Measurements from ENCODE around the gene AEBP2. TPM values are rescaled to one million over a fixed set of nuclear protein-coding genes. Genes with fewer than 3 reads are reported as not detected.
A peak's percentile ranks its signal among the peaks of the same experiment; 100 is the strongest.

AEBP2 gene
- total RNA-seq, 1 experiment from 2014 or later: 13.4 TPM

DNA sequence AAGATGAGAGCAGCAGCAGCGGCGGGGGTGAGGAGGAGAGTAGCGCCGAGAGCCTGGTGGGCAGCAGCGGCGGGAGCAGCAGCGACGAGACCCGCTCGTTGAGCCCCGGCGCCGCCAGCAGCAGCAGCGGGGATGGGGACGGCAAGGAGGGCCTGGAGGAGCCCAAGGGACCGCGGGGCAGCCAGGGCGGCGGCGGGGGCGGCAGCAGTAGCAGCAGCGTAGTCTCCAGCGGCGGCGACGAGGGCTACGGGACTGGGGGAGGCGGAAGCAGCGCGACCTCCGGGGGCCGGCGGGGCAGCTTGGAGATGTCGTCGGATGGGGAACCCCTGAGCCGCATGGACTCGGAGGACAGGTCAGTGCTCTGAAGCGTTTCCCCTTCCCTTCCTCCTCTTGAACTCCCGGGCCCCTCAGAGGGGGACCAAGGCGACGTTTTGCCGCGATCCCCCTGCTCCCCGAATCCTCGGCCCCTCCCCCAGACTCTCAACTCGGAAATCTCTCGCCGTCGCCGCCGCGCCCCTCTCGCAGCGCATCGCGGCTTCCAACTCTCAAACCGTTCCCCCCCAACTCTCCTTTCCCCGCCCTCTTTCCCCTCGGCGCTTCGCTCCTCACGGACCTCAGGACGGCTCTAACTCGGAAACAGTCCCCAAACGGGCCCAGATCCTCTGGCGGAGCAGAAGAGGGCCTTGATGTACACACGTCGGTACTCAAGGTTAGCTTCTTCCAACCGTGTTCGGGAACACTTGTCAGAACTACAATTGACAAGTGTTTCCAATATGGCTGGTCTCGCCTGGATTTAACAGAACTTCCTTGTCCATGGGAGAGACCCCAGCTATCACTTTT, 947 bp downstream of the AEBP2 start:
- DNase-seq: peak; percentile 66
- H3K4me3 ChIP-seq: peak overlapping the region; percentile 93
- H3K27me3 ChIP-seq: no peaks in the 10 kb centered on the region
- peaks cover 35% of the 10 kb centered on the region for H3K36me3 ChIP-seq
- H3K9me3 ChIP-seq: no peaks in the 10 kb centered on the region

DNA sequence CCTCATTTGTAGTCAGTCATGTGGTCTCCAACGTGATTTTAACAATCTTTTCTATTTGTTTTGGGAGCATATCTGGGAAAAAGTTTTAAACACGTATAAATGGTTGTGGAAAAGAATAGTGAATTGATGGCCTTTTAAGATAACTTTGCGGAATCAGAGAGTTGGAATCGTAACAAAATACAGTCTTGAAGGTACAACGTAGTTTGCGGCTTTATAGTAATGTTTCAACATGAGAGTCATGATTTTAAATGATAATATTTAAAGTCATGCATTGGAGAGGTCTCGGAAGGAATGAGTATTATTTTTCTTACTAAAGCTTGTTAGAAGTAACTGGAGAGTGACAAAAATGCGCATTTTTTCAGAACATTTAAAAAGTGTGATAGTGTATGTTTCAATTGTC, 1.6 kb downstream of the AEBP2 start:
- Histone ChIP-seq H3K9me3 (no peaks in the 10 kb centered on the region), H3K27me3 (no peaks in the 10 kb centered on the region), H3K36me3 (peaks cover 35% of the 10 kb centered on the region), H3K4me3 (peak overlapping the region; percentile 93)
- DNase-seq: no peak

DNA sequence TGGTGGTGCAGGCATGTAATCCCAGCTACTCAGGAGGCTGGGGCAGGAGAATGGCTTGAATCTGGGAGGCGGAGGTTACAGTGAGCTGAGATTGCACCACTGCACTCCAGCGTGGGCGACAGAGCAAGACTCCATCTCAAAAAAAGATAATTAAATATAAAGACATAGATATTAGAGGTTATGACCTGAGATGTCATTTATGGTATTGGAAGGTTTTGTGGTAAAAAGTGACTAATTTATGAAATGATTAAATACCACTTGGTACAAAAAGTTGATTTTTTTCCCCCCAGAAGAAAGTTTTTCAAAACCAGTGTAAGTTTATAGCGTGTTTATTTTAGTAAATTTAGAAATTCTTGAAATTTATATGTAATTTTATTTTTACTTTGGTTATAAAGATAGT, 4.3 kb downstream of the AEBP2 start:
- Histone ChIP-seq H3K36me3 (peaks cover 49% of the 10 kb centered on the region), H3K4me3 (no peak overlapping the region), H3K9me3 (no peaks in the 10 kb centered on the region), H3K27me3 (no peaks in the 10 kb centered on the region)
- no peak for DNase-seq

DNA sequence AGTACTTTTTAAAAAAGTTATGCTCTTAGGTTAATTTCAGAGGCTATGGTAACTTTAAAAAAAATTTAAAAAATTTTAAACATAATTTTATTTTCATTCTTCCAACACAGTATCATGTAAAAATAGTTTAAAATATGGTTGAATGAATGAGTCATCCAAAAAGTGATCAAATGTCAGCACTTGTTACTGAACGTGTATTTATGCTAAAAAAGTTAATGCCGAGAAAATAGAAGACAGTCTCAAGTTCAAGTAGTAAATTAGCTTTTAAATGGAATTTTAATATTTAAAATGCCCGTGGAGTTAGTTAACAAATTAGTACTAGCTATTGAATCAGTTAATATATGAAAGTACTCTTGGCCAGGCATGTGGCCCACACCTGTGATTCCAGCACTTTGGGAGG, 4.8 kb downstream of the AEBP2 start:
- no peaks in the 10 kb centered on the region for H3K9me3 ChIP-seq
- no peak for DNase-seq
- peaks cover 49% of the 10 kb centered on the region for H3K36me3 ChIP-seq
- no peaks in the 10 kb centered on the region for H3K27me3 ChIP-seq
- H3K4me3 ChIP-seq: no peak overlapping the region

DNA sequence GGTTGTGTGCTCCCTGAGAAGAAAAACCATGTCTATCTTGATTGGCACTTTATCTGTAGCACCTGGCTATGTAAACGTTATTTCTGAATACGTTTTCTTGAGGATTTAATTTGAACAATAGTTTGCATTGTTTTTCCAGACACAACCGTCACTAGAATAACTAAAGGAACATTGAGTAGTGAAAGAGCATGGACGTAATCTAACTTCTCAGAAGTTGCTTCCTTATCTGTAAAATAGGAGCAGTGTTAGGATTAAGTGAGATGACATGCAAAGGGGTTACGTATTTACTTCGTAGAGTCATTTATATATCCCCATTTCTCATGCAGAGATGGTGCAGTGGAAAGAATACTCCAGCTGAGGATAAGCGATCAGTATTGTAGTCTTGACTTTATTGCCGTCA, 8.1 kb downstream of the AEBP2 start:
- Histone ChIP-seq H3K4me3 (no peak overlapping the region), H3K36me3 (peaks cover 34% of the 10 kb centered on the region), H3K27me3 (no peaks in the 10 kb centered on the region), H3K9me3 (no peaks in the 10 kb centered on the region)
- no peak for DNase-seq

DNA sequence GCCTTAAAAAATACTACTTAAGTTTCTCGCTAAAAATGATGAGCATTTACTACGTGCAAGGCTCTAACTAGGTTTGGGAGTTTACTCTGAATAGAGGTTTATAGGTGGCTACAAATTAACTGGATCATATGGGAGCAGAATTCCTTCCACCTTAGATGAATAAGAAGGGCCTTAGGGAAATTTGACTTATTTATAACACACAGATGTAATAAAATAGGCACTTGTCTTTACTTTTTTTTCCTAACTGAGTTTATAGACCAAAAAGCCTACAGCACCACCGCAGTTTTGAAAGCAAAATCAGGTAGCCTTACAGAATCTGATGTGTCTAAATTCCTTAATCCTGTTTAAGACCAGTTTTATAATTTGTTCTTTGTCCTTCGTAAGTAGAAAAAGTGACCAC, 10.5 kb downstream of the AEBP2 start:
- DNase-seq: no peak
- Histone ChIP-seq H3K36me3 (peaks cover 22% of the 10 kb centered on the region), H3K27me3 (no peaks in the 10 kb centered on the region), H3K4me3 (no peak overlapping the region), H3K9me3 (no peaks in the 10 kb centered on the region)

DNA sequence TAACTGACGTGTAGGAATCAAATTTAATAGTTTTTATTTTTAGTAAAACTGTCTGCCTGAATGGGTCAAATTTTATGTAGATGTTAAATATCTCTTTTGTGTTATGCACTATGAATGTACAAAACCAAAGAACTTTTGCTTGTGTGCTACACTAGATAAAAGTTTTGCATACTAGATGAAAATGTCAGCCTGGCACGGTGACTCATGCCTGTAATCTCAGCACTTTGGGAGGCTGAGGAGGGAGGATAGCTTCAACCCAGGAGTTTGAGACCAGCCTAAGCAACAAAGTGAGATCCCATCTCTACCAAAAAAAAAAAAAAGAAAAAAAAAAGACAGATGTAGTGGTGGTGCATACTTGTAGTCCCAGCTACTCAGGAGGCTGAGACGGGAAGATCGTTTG, 11.1 kb downstream of the AEBP2 start:
- DNase-seq: no peak
- Histone ChIP-seq H3K9me3 (no peaks in the 10 kb centered on the region), H3K4me3 (no peak overlapping the region), H3K27me3 (no peaks in the 10 kb centered on the region), H3K36me3 (peaks cover 20% of the 10 kb centered on the region)

DNA sequence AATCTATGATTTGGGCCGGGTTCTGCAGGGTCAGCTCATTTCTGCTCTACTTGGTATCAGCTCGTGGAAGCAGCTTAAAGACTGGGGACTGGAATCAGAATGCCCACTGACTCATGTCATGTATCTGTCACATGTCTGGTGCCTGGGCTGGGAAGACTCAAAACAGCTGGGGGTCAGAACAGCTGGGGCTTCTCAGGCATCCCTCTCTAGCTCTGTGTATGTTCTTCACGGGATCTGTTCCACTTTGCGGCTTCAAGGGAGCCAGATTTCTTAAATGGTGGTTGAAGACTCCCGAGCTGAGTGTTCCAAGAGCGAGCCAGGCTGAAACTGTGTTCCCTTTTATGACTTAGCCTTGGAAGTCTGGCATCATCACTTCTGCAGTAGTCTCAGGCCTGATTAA, 11.9 kb downstream of the AEBP2 start:
- H3K36me3 ChIP-seq: peaks cover 18% of the 10 kb centered on the region
- DNase-seq: no peak
- H3K4me3 ChIP-seq: no peak overlapping the region
- H3K27me3 ChIP-seq: no peaks in the 10 kb centered on the region
- H3K9me3 ChIP-seq: no peaks in the 10 kb centered on the region

DNA sequence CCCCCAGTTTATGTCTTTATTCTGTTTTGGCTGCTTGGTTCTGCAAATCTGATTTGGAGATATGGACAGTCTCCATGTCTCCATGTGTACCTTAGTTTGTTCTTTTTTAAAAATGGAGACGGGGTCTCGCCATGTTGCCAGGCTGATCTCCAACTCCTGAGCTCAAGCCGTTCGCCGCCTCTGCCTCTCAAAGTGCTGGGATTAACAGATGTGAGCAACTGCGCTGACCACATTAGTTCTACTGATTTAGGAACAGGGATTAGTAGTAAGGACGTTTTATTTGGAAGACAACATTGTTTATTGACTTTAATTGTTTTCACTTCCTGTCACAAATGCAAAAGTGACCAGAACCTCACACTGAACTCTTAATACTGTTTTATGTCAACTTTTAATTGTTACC, 14.7 kb downstream of the AEBP2 start:
- no peaks in the 10 kb centered on the region for H3K27me3 ChIP-seq
- no peaks in the 10 kb centered on the region for H3K9me3 ChIP-seq
- H3K4me3 ChIP-seq: no peak overlapping the region
- peaks cover 11% of the 10 kb centered on the region for H3K36me3 ChIP-seq
- no peak for DNase-seq

DNA sequence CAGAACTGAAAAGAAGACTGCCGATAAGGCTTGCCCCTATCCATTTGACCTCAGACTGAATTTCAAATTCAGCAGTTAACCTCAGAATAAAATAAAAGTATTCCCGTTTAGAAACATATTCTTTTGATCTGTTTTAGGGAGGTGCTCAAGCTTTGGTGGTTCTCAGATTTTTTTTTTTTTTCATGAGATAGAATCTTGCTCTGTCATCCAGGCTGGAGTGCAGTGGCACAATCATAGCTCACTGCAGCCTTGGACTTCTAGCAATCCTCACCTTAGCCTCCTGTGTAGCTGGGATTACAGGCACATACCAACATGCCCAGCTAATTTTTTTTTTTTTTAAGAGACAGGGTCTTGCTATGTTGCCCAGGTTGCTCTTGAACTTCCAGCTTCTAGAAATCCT, 15.5 kb downstream of the AEBP2 start:
- DNase-seq: no peak
- peaks cover 11% of the 10 kb centered on the region for H3K36me3 ChIP-seq
- H3K4me3 ChIP-seq: no peak overlapping the region
- H3K27me3 ChIP-seq: no peaks in the 10 kb centered on the region
- H3K9me3 ChIP-seq: no peaks in the 10 kb centered on the region

DNA sequence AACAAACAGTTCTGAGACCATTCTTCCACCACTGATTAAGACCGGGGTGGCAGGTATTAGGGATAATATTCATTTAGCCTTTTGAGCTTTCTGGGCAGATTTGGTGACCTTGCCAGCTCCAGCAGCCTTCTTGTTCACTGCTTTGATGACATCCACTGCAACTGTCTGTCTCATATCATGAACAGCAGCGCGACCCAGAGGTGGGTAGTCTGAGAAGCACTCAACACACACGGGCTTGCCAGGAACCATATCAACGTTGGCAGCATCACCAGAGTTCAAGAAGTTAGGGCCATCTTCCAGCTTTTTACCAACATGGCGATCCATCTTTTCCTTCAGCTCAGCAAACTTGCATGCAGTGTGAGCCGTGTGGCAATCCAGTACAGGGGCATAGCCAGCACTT, 16.9 kb downstream of the AEBP2 start:
- no peaks in the 10 kb centered on the region for H3K9me3 ChIP-seq
- no peak overlapping the region for H3K4me3 ChIP-seq
- no peak for DNase-seq
- H3K36me3 ChIP-seq: peaks cover 9% of the 10 kb centered on the region
- H3K27me3 ChIP-seq: no peaks in the 10 kb centered on the region

DNA sequence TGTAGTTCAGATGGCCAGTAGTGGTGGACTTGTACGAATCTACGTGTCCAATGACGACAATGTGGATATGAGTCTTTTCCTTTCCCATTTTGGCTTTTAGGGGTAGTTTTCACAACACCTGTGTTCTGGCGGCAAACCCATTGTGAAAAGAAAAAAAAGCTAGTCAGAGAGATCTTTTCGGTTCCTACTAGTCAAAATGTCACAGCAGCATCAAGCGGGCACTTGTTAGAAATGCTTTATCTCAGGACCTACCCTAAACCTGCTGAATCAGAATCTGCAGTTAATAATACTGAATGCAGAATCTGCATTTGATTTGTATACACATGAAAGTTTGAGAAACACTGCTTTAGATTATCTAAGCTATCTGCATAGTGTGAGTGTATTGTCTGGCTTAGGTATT, 18.3 kb downstream of the AEBP2 start:
- no peak overlapping the region for H3K4me3 ChIP-seq
- H3K9me3 ChIP-seq: no peaks in the 10 kb centered on the region
- DNase-seq: no peak
- peaks cover 16% of the 10 kb centered on the region for H3K36me3 ChIP-seq
- H3K27me3 ChIP-seq: no peaks in the 10 kb centered on the region

DNA sequence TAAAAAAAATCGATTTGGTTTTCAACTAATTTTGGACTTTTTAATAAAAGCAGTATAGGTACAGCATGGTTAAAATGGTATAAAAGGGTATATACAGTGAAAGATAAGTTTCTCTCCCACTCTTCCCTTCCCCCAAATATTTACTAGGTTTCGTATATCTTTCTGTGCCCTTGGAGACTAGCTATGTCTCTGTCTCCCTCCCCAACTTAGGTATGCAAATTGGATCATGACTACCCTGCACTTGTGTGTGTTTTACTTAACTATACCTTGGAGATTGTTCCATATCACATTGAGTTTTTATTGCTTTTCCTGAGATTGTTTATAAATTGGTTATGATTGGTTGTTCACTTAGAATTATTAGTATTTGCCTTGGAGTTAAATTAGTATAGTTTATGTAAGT, 19.4 kb downstream of the AEBP2 start:
- Histone ChIP-seq H3K4me3 (no peak overlapping the region), H3K9me3 (no peaks in the 10 kb centered on the region), H3K27me3 (no peaks in the 10 kb centered on the region), H3K36me3 (peaks cover 23% of the 10 kb centered on the region)
- no peak for DNase-seq

DNA sequence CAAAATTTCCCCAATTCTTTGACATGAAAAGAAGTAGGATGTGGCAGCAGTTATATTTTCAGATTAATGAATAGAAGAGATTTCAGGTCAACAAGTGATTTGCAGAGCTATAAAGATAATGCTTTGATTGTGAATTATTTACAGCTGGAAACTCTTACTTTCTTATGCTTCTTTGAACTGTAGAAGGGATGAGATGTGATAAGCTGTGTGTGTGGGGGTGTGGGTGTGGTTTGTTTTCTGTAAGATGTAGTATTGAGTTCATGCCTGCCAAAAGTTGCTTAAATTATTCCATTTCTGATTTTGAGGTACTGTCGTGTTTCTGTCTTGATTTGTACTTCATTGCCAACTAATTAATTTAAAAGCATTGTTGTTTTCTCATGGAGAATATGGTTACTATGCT, 22.7 kb downstream of the AEBP2 start:
- Histone ChIP-seq H3K36me3 (peaks cover 42% of the 10 kb centered on the region), H3K27me3 (no peaks in the 10 kb centered on the region), H3K9me3 (no peaks in the 10 kb centered on the region), H3K4me3 (no peak overlapping the region)
- no peak for DNase-seq

DNA sequence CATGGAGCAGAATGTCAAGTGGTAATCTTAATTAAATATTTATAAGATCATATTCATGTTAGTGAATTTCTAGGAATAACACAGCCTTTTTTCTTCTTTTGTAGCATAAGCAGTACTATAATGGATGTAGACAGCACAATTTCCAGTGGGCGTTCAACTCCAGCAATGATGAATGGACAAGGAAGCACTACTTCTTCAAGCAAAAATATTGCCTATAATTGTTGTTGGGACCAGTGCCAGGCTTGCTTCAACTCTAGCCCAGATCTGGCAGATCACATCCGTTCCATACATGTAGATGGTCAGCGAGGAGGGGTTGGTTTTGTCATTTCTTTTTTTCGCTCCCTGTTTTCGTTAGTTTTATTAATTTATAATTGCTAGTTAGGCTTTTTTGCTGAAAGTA, 23.1 kb downstream of the AEBP2 start:
- no peaks in the 10 kb centered on the region for H3K9me3 ChIP-seq
- no peak for DNase-seq
- H3K4me3 ChIP-seq: no peak overlapping the region
- H3K27me3 ChIP-seq: no peaks in the 10 kb centered on the region
- H3K36me3 ChIP-seq: peaks cover 45% of the 10 kb centered on the region

DNA sequence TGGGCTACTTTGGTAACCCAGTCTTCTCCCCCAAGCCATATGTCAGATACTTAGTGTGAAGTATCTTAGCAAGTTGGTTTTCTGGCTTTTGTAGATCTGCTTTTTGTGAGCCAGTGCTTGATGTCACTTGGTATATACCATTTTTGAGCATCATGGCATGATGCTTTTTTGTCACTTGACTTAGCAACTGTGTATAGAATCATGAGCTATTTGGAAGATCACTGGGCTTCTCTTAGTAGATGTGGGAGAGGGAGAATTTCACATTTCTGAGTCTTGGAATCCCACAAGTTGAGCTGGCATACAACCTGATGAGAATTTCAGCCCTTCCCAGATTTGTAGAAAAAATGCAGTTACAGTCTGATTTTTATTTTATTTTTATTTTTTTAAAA, 24.9 kb downstream of the AEBP2 start:
- no peaks in the 10 kb centered on the region for H3K27me3 ChIP-seq

DNA sequence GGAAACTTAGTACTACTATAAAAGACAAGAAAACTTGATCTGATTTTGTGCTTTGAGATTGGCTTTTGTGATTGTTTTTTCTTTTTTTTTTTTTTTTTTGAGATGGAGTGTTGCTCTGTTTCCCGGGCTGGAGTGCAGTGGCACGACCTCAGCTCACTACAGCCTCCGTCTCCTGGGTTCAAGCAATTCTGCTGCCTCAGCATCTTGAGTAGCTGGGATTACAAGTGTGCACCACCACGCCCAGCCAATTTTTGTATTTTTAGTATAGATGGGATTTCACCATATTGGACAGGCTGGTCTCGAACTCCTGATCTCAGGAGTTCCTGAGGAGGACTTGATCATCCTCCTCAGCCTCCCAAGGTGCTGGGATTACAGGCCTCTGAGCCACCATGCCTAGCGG, 26.4 kb downstream of the AEBP2 start:
- peaks cover 61% of the 10 kb centered on the region for H3K36me3 ChIP-seq
- DNase-seq: no peak
- no peaks in the 10 kb centered on the region for H3K9me3 ChIP-seq

More for the DNA sequence above, 24.9 kb downstream of the AEBP2 start:
- no peak for DNase-seq
- Histone ChIP-seq H3K36me3 (peaks cover 52% of the 10 kb centered on the region), H3K4me3 (no peak overlapping the region), H3K9me3 (no peaks in the 10 kb centered on the region)

DNA sequence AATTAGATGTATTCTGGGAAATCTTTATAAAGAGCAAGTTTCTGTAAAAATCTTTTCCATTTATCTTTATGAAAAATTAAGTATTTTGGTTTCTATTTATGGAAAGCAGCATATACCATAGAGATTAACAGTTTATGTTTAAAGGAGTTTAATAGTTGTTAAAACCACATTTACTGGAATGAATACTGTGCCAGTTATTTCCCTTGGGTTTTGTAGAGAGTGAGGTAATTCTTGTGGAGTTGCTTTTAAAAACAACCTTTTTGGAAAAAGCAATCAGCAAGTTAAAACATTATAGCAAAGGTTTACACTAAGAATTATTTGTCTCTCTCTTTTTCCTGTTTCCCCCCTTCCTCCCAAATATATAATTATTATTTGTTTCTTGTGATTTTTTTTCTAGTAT, 34.9 kb downstream of the AEBP2 start:
- H3K9me3 ChIP-seq: peaks cover 4% of the 10 kb centered on the region
- DNase-seq: no peak
- no peaks in the 10 kb centered on the region for H3K27me3 ChIP-seq
- H3K36me3 ChIP-seq: peaks cover 69% of the 10 kb centered on the region
- no peak overlapping the region for H3K4me3 ChIP-seq

More for the DNA sequence above, 26.4 kb downstream of the AEBP2 start:
- no peaks in the 10 kb centered on the region for H3K27me3 ChIP-seq
- H3K4me3 ChIP-seq: no peak overlapping the region
